ENCODE data around the gene BAZ1B.
"Not testable (repeated sequence)": the region's sequence is repeated elsewhere in the genome, so short reads cannot be mapped to it uniquely, and the experiment has no call there.

The BAZ1B gene

DNA sequence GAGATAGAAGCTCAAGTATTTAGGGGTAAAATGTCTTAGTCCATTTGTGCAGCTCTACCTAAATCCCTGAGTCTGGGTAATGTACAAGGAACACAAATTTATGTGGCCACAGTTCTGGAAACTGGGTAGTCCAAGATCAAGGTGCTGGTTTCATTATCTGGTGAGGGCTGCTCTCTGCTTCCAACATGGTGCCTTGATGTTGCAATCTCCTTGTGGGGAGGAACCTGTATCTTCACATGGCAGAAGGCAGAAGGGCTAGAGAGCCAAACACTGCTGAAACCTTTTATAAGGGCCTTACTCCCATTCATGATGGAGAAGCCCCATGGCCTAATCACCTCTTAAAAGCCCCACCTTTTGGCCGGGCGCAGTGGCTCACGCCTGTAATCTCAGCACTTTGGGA, 8.7 kb upstream of the BAZ1B start:
- DNase-seq (ENCODE audit: low read depth), result no peak
- H3K4me3 ChIP-seq (ENCODE audit: low read depth, low read length), result no peak overlapping the region
- in situ Hi-C loops (cut with HindIII; ENCODE audit: low sequenced_read_pairs), result no loop called here
- TF ChIP-seq, protein P1, sequence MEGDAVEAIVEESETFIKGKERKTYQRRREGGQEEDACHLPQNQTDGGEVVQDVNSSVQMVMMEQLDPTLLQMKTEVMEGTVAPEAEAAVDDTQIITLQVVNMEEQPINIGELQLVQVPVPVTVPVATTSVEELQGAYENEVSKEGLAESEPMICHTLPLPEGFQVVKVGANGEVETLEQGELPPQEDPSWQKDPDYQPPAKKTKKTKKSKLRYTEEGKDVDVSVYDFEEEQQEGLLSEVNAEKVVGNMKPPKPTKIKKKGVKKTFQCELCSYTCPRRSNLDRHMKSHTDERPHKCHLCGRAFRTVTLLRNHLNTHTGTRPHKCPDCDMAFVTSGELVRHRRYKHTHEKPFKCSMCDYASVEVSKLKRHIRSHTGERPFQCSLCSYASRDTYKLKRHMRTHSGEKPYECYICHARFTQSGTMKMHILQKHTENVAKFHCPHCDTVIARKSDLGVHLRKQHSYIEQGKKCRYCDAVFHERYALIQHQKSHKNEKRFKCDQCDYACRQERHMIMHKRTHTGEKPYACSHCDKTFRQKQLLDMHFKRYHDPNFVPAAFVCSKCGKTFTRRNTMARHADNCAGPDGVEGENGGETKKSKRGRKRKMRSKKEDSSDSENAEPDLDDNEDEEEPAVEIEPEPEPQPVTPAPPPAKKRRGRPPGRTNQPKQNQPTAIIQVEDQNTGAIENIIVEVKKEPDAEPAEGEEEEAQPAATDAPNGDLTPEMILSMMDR (IDR thresholded peaks at IDR 0.05; ENCODE audit: low read depth, low read length, missing control alignments), result no peak

DNA sequence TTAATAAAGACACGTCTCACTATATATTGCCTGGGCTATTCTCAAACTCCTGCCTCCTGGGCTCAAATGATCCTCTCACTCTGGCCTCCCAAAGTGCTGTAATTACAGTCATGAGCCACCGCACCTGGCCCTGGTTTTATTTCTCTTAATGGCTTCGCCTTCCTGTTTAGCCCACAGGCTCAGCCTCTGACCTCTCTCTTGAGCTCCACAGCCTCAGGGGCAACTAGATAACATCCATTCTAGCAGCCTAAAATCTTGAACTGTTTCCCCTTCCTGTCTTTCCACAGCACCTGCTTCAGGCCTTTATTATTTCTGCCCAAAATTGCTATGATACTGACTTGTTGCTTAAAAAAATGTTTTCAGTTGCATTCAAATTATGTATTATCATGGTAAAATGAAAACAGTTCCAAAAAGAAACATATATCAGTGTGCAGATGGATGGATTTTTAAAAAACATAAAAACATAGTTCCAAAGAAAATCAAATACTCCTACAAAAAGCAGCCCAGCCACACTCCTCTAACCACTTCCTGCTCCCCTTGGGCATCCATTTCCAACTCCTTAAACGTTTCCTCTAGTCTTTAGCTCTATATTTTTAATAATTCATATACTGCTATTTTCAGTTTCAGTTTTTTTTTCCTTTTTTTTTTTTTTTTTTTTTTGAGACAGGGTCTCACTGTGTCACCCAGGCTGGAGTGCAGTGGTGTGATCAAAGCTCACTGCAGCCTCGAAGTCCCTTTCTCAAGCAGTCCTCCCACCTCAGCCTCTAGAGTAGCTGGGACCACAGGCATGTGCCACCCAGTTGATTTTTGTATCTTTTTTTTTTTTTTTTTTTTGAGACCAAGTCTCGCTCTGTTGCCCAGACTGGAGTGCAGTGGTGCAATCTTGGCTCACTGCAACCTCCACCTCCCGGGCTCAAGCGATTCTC, 5.1 kb upstream of the BAZ1B start:
- H3K4me3 ChIP-seq (ENCODE audit: low read depth, low read length), result no peak overlapping the region
- TF ChIP-seq, protein P1 (IDR thresholded peaks at IDR 0.05; ENCODE audit: low read depth, low read length, missing control alignments), result no peak
- in situ Hi-C loops (cut with HindIII; ENCODE audit: low sequenced_read_pairs), result no loop called here
- no peak for DNase-seq (ENCODE audit: low read depth)

DNA sequence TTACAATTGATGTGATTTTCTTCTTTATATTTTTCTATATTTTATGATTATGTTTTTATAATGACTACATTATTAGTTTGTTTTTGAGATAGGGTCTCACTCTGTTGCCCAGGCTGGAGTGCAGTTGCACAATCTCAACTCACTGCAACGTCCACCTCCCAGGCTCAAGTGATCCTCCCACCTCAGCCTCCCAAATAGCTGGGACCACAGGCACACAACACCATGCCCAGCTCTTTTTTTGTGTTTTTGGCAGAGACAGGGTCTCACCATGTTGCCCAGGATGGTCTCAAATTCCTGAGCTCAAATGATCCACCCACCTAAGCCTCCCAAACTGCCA, 4.0 kb upstream of the BAZ1B start:
- DNase-seq (ENCODE audit: low read depth); H3K4me3 ChIP-seq (ENCODE audit: low read depth, low read length); in situ Hi-C loops (cut with HindIII; ENCODE audit: low sequenced_read_pairs): not testable (repeated sequence)

DNA sequence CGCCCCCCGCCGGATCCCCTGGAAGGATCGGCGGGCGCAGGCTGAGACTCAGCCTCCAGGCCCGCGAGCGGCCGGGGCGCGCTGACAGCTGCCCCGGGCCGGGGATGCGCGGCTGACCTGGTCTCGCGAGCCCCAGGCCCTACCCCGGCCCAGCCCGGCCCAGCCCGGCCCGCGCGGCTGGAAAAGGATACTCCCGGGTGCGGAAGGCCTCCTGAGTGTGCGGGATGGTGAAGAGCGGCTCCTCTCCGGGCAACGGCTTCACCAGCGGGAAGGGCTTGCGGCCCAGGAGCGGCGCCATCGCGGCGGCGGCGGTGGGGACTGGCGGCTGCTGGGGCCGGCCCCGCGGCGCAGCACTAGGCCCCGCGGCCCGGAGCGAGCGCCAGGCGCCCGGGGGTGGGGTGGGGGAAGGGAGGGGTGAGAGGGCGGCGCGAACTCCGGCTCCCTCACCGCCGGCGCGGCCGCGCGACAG, 423 bp downstream of the BAZ1B start:
- H3K4me3 ChIP-seq (ENCODE audit: low read depth, low read length), result peak overlapping the region; percentile 78
- in situ Hi-C loops (cut with HindIII; ENCODE audit: low sequenced_read_pairs), result no loop called here
- TF ChIP-seq, protein P1 (IDR thresholded peaks at IDR 0.05; ENCODE audit: low read depth, low read length, missing control alignments), result no peak
- DNase-seq (ENCODE audit: low read depth), result no peak

DNA sequence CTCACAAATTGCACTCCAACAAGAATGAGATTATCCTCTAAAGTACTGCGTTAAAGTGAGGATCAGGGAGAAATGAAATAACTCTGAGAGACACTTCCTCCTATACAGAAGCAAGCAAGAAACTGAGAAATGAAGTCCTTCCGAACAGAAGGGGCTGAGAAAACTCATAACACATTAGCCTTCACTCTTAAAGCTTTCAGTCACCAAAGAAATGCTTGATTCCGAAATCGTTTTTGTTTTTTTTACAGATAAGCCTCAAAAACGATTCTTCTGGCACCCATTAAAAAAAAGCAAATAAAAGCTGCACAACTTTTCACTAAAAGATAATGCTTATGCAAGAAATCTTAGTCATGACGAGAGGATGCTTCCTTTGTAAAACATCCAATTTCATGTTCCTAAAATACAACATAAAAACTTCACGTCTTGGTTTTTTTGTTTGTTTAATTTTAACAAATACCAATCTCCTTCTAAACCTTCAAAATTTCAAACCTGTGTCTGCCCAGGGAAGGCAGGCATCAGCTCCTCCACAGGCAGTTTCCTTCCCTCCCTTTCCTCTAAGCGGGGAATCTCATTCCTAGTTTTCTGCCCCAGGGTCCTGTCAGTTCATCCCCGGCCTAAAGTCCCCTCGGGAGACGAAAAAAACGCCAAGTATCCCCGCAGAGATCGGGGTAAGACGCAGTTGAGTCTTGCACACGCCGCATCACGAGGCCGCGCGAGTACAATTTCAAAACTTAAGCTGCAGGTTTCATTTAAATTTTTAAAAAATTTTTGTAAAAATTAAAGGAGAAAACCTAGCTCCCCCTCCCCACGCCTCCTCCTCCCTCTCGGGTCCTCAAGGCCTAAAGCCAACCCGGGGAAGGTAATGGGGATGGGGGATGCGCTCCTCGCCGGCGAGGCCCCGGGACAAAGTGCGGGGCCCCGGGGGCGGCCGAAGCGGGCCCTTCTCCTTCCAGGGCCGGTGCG, 1.1 kb downstream of the BAZ1B start:
- TF ChIP-seq, protein P1 (IDR thresholded peaks at IDR 0.05; ENCODE audit: low read depth, low read length, missing control alignments), result no peak
- DNase-seq (ENCODE audit: low read depth), result no peak
- peak overlapping the region; percentile 78 for H3K4me3 ChIP-seq (ENCODE audit: low read depth, low read length)
- in situ Hi-C loops (cut with HindIII; ENCODE audit: low sequenced_read_pairs), result no loop called here

DNA sequence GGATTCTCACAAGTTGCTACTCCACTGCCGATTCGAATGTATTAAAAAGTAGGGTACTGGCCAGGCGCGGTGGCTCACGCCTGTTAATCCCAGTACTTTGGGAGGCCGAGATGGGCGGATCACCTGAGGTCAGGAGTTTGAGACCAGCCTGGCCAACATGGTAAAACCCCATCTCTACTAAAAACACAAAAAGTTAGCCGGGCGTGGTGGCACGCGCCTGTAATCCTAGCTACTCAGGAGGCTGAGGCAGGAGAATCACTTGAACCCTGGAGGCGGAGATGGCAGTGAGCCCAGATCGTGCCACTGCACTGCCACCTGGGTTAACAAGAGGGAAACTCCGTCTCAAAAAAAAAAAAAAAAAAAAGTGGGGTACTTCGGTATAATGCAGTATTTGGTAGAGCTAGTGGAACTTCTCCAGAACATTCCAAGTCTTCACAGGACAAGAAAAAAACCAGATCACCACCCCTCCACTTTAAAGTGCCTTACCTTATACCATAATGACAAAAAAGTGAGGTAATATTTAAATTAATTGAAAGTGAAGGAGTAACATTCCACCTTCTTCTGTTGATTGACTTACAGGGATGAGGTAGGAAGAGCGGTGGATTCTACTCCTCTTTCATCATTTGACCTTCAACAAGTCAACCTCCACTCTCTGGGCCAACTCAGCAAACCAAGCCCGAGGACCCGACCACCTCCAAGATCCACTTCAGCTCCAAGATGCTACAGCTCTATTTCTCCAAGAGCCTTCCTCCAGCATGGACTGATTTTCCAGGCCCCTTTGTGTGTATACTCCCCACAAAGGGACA, 2.0 kb downstream of the BAZ1B start:
- TF ChIP-seq, protein P1 (IDR thresholded peaks at IDR 0.05; ENCODE audit: low read depth, low read length, missing control alignments), result no peak
- peak overlapping the region; percentile 78 for H3K4me3 ChIP-seq (ENCODE audit: low read depth, low read length)
- DNase-seq (ENCODE audit: low read depth), result no peak
- in situ Hi-C loops (cut with HindIII; ENCODE audit: low sequenced_read_pairs), result loop anchor here (5.0 kb wide), 1 partner anchor 48 kb away; no protein-coding TSS in a partner anchor
